Endometrial microvascular endothelial cells (primary cell): ENCODE results near the gene RAD9A. TPM values are rescaled to one million over a fixed set of nuclear protein-coding genes. Genes with fewer than 3 reads are reported as not detected.

Experiments used
- in situ Hi-C: cut with HindIII; loops from 2 replicates; pipeline ENCODE4 v1.10.0; 2017; ENCODE audit warnings: low sequenced_read_pairs, low pct_unique_long_range_greater_than_20kb; ENCODE audit errors: inconsistent ontology term
- total RNA-seq: library from RNA; depleted of rRNA; stranded (reverse); fragments of >200 nt; gene quantifications from one replicate; pipeline ENCODE4 v1.2.3, GENCODE V29; 2015; ENCODE audit errors: inconsistent ontology term

The RAD9A gene
- 9.5 TPM for total RNA-seq

GRCh38 chr11:67391304-67392182 lies at the start of gene RAD9A:
Gene RAD9A, plus strand, starts transcription at chr11:67391986. Its CDS starts 59 bp downstream, at chr11:67392045.
- in situ Hi-C loops, result no loop called here

GRCh38 chr11:67344264-67344663 lies 47.5 kb upstream of the RAD9A start:
- in situ Hi-C loops, result no loop called here

GRCh38 chr11:67345247-67345919 lies 46.4 kb upstream of the RAD9A start:
- in situ Hi-C loops, result no loop called here

GRCh38 chr11:67345920-67346819 lies 45.6 kb upstream of the RAD9A start:
- in situ Hi-C loops, result no loop called here

- in situ Hi-C loops, result no loop called here
Measured at GRCh38 chr11:67347964-67348749, 43.6 kb upstream of the RAD9A start.

GRCh38 chr11:67349036-67349435 lies 42.8 kb upstream of the RAD9A start:
- in situ Hi-C loops, result no loop called here

- in situ Hi-C loops, result no loop called here
Measured at GRCh38 chr11:67349457-67349856, 42.3 kb upstream of the RAD9A start.

GRCh38 chr11:67349928-67350465 lies 41.8 kb upstream of the RAD9A start:
- in situ Hi-C loops, result no loop called here

GRCh38 chr11:67351275-67352005 lies 40.3 kb upstream of the RAD9A start:
- in situ Hi-C loops, result no loop called here

GRCh38 chr11:67352546-67353316 lies 39.1 kb upstream of the RAD9A start:
- in situ Hi-C loops, result no loop called here

- in situ Hi-C loops, result no loop called here
Measured at GRCh38 chr11:67353317-67354074, 38.3 kb upstream of the RAD9A start, which contains the start of gene POLD4. Gene POLD4, minus strand, starts transcription at chr11:67353546. Its CDS starts 147 bp downstream, at chr11:67353399.

- in situ Hi-C loops, result no loop called here
Measured at GRCh38 chr11:67354075-67355022, 37.4 kb upstream of the RAD9A start.

GRCh38 chr11:67355023-67355793 lies 36.6 kb upstream of the RAD9A start:
- in situ Hi-C loops, result no loop called here

- in situ Hi-C loops, result no loop called here
Measured at GRCh38 chr11:67355794-67356386, 35.9 kb upstream of the RAD9A start.
